Transverse colon (tissue), 4 donors: ENCODE results near the gene CRELD2. TPM values are rescaled to one million over a fixed set of nuclear protein-coding genes. Genes with fewer than 3 reads are reported as not detected.

Experiments used
- DNase-seq: peaks from one replicate; pipeline ENCODE4 v3.0.0-alpha.2; 2019
- H3K27ac ChIP-seq, 4 donors: fragments of 200-600 bp; sonication (generic); 2 replicates each; pipeline ENCODE4 v1.5.1; 2016 to 2018; ENCODE audit warnings: inconsistent platforms in 4 of 4
- H3K27me3 ChIP-seq: fragments of 200-600 bp; sonication (generic); 2 replicates; pipeline ENCODE4 v1.5.1; 2017; ENCODE audit warnings: inconsistent platforms
- H3K36me3 ChIP-seq, 4 donors: fragments of 200-600 bp; sonication (generic); 2 replicates each; pipeline ENCODE4 v1.5.1; 2017 to 2019; ENCODE audit warnings: inconsistent platforms in 4 of 4
- H3K4me1 ChIP-seq, 4 donors: fragments of 200-600 bp; sonication (generic); 2 replicates each; pipeline ENCODE4 v1.5.1; 2017 to 2020; ENCODE audit warnings: inconsistent platforms in 4 of 4
- H3K4me3 ChIP-seq, 4 donors: fragments of 200-600 bp; sonication (generic); 1 replicate in 1 of 4; 2 replicates in 3 of 4; pipeline versions ENCODE4 v1.5.1 to v1.6.1; 2017 to 2019; ENCODE audit warnings: inconsistent platforms in 4 of 4
- H3K9me3 ChIP-seq, 2 donors: fragments of 200-600 bp; sonication (generic); 2 replicates each; pipeline ENCODE4 v1.5.1; 2017 to 2019; ENCODE audit warnings: inconsistent platforms in 2 of 2
- CTCF ChIP-seq, 5 experiments: fragments of 200-600 bp in 3 of 5; fragments of 450-650 bp in 2 of 5; sonication (generic) in 3 of 5; IDR thresholded peaks; 1 replicate in 2 of 5; 2 replicates in 3 of 5; pipeline ENCODE4 v1.5.1; 2016 to 2017; ENCODE audit warnings: antibody characterized with exemption in 5 of 5, inconsistent platforms in 3 of 5, mild to moderate bottlenecking in 2 of 5, moderate library complexity in 1 of 5
- EP300 ChIP-seq: sonication (generic); formaldehyde crosslinking; IDR thresholded peaks from one replicate; pipeline ENCODE4 v1.6.1; 2017; ENCODE audit warnings: antibody characterized with exemption, low read depth
- POLR2A ChIP-seq: fragments of 450-650 bp; IDR thresholded peaks from one replicate; pipeline ENCODE4 v1.6.1; 2016; ENCODE audit warnings: antibody characterized with exemption, mild to moderate bottlenecking, moderate library complexity
- POLR2AphosphoS5 ChIP-seq, 3 donors: sonication (generic); formaldehyde crosslinking; IDR thresholded peaks; one replicate each; pipeline ENCODE4 v1.6.1; 2016; ENCODE audit warnings: antibody characterized with exemption in 3 of 3
- WGBS, 2 donors: methylation state at CpG; one replicate each; pipeline ENCODE4 v1.1.5; 2018; ENCODE audit warnings: low coverage in 1 of 2; 5-methylcytosine and 5-hydroxymethylcytosine counted together
- in situ Hi-C, 4 donors: fragments of 200-750 bp; cut with MboI; loops; one replicate each; pipeline versions ENCODE4 v1.15.0 to v1.15.1; 2017; ENCODE audit warnings: low sequenced_read_pairs in 3 of 4, low pct_ligation_motif_present in 1 of 4, low pct_unique_long_range_greater_than_20kb in 1 of 4
- intact Hi-C: fragments of 100-400 bp; cut with DNase I; formaldehyde crosslinking; loops from one replicate; pipeline ENCODE4 v1.15.1; 2023; ENCODE audit warnings: low total_unique reads
- total RNA-seq, 4 donors: library from RNA; depleted of rRNA; stranded (reverse); fragments of >200 nt; gene quantifications; one replicate each; pipeline ENCODE4 v1.1.0, GENCODE V29; 2016

The CRELD2 gene
- total RNA-seq, 4 donors from 2014 or later: 31.0 to 37.9 (median 36.4) TPM

- in situ Hi-C loops (loop anchor here in 1 of 4 donors (25.0 kb wide), 1 partner anchor 101 kb away; the partner anchor contains the start of gene ZBED4), intact Hi-C loops (no loop called here)
- no peaks in the 10 kb centered on the region for H3K27me3 ChIP-seq
- no peaks in the 10 kb centered on the region for H3K9me3 ChIP-seq
- TF ChIP-seq EP300 (no peak), POLR2AphosphoS5 (IDR thresholded peaks at IDR 0.05) (no peak), POLR2A (no peak), CTCF (IDR thresholded peaks at IDR 0.05) (no peak)
- H3K4me3 ChIP-seq: peak overlapping the region in 3 of 4 donors; percentile 86 to 99 (median 97)
- peaks cover 30 to 59% (median 55%) of the 10 kb centered on the region in 4 donors for H3K4me1 ChIP-seq
- DNase-seq: peak; percentile 43
- 60 to 83% methylated on average over 1 to 6 of the region's 6 CpGs for WGBS, 2 donors
- H3K36me3 ChIP-seq: peaks cover 0 to 13% (median 8%) of the 10 kb centered on the region in 4 donors
- peak overlapping the region; percentile 93 to 95 (median 94) for H3K27ac ChIP-seq
These were observed 45.2 kb downstream of the CRELD2 start for GRCh38 chr22:49963647-49964026.

GRCh38 chr22:49964136-49965090 lies 46.0 kb downstream of the CRELD2 start:
- intact Hi-C loops: no loop called here
- Histone ChIP-seq H3K4me1 (peaks cover 26 to 54% (median 47%) of the 10 kb centered on the region in 4 donors), H3K27ac (peak overlapping the region; percentile 93 to 95 (median 94)), H3K27me3 (no peaks in the 10 kb centered on the region), H3K36me3 (peaks cover 0 to 13% (median 8%) of the 10 kb centered on the region in 4 donors), H3K9me3 (no peaks in the 10 kb centered on the region), H3K4me3 (peak overlapping the region in 2 of 4 donors; percentile 86 to 99)
- in situ Hi-C loops: loop anchor here in 1 of 4 donors (25.0 kb wide), 1 partner anchor 102 kb away; the partner anchor contains the start of gene ZBED4
- 65% methylated on average over 17 of the region's 19 CpGs; no CpG with 5 or more reads in 1 of the 2 donors for whole genome bisulfite sequencing, 2 donors
- peak; percentile 17 for DNase-seq
- TF ChIP-seq POLR2A (no peak), EP300 (no peak), POLR2AphosphoS5 (IDR thresholded peaks at IDR 0.05) (no peak), CTCF (IDR thresholded peaks at IDR 0.05) (no peak)

- in situ Hi-C loops: loop anchor here in 1 of 4 donors (25.0 kb wide), 1 partner anchor 103 kb away; the partner anchor contains the start of gene ZBED4
- 50 to 79% methylated on average over 2 to 14 of the region's 22 CpGs for WGBS, 2 donors
- intact Hi-C loops: no loop called here
- Histone ChIP-seq H3K27ac (peak overlapping the region; percentile 93 to 95 (median 94)), H3K4me1 (peaks cover 27 to 55% (median 48%) of the 10 kb centered on the region in 4 donors), H3K9me3 (no peaks in the 10 kb centered on the region), H3K4me3 (no peak overlapping the region), H3K27me3 (no peaks in the 10 kb centered on the region), H3K36me3 (peaks cover 0 to 13% (median 8%) of the 10 kb centered on the region in 4 donors)
- no peak for TF ChIP-seq CTCF (IDR thresholded peaks at IDR 0.05)
- TF ChIP-seq POLR2A: peak; percentile 15
- TF ChIP-seq EP300: no peak
- peak in 1 of 3 donors; percentile 33 for TF ChIP-seq POLR2AphosphoS5 (IDR thresholded peaks at IDR 0.05)
- DNase-seq: peak; percentile 16
These were observed 46.9 kb downstream of the CRELD2 start for GRCh38 chr22:49965091-49966040.
